ENCODE results near the gene BNIP5.

The BNIP5 gene

DNA sequence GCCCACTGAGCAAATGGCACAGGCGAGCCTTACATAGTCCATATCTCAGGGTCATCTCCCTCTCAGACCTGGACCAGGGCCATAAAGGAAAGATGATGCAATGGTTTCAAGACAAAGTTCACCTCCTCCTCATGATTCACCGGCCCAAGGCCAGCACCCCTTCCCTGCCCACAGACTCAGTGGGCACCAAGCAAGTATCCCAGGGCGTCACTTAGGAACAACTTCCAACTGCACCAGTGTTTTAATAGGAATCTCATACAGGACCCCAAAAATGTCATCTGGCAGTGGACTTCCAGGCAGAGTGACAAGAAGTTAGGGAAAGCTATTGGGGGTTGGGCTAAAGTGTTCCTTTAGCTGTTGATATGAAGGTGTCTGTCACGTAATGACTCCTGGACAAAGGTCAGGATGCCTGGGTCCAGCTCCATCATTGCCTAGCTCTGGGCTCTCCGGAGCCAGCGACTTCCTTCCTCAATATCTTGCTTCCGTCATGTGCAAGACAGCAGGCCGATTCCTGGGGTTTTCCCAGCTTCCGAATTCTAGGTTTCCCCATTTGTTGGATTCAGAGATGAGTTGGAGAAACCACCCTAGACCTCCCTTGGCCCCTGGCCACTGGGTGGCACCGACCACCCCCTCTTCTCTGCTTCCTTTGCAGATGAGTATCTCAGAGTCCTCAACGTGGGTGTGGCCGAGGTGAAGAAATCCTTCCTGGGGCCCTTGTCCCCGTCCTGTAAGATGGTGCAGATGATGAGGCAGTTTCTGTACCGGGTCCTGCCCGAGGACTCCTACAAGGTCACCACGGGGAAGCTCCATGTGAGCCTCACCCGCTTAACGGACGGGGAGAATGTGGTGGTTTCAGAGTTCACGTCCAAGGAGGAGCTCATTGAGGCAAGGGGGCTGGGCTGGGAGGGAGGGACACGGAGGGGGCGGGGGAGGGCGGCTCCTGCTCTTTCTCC lies 45.7 kb downstream of the BNIP5 start:
- DNase-seq = no peak

DNA sequence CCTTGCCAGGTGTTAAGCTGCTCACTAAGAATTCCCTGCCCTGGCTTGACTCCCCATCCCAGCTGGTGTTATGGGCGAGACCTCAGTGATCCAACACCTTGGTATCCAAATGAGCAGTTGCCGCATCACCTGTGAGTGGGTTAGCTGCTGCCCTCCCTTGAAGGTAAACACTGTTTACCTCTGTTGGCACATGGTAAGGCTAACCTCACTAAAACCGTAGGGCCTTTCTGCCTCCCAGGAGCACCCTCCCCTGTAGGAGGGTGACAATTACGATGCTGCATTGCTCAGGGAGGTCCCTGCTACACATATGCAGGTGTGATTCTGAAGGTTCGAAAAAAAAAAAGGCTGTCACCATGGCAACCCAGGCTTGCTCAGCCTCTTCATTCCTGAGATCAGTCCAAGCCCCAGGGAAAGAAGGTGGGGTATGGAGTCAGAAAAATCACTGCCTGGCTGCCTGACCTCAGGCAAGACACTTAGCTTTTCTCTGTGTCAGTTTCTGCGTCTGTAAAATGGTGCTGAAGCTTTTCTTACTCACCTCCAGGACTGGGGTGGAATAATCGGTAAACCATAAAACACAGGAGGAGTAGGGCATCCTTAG lies 47.3 kb downstream of the BNIP5 start:
- no peak for DNase-seq

DNA sequence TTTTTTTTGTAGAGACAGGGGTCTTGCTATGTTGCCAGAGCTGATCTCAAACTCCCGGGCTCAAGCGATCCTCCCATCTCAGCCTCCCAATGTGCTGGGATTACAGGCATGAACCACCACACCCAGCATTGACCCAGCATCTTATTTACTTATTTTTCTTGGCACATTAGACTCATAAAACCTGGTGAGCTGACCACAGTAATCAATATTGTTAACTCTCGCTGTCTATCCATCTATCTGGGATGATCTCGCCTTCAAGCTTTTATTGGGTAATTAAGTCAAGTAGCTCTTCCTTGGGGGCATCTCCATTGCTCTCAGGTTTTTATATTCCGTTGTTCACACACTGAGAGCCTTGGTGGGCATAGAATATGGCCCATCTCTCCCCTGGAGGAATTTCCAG lies 49.8 kb downstream of the BNIP5 start:
- DNase-seq = no peak

DNA sequence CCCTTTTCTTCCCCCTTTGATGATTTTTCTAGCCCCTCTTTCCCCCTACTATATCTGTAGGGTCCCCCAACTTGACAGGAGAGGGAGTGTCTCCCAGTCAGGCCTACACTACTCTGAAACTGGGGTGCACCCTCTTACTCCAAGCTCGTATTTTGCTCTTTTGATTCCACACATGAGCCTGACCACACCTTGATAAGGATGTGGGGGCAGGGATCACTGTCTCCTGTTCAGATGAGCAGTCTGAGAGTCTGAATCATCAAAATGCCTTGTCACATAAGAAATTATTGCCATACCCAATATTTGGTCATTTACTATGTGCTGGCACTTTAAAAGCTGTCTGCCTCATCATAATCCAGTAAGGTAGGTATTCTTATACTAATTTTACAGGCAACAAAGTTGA lies 50.9 kb downstream of the BNIP5 start:
- DNase-seq = no peak

DNA sequence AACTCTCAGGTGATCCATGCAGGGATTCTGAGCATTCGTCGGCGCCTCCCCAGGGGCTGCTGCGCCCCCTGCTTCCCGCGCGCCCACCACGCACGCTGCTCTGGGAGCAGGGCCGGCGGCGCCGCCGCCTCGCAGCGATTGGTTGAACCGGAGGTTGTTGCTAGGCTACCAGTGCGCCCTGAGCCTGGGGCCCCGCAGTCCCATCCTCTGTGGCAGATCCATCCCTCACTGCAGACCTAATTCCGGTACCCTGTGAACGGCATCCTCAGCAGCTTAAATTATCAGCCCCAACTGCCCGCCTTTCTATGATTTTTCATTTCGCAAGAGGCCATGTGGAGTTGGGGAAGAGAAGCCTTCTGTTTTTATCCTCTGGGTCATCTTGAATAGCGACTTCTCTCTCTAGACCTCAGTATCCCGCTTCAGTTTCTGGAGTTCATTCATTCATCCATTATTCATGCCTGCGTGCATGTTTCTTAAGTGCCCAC lies 51.5 kb downstream of the BNIP5 start:
- DNase-seq = no peak

DNA sequence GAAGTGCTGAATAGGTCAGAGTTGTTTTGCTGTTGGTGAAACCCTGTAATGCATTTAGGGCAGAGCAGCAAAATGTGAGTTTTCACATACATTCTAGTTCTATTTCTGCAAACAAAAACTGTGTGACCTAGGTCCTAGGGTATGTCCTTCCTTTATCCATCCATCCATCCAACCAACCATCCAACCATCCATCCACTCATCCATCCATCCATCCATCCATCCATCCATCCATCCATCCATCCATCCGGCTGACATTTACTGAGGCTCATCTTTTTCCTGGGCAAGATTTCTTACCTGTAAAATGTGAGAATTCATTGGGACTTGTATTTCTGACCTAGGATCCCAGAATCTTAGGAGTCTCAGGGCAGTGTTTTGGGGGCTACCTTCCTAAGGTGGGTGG lies 52.3 kb downstream of the BNIP5 start:
- DNase-seq = no peak

DNA sequence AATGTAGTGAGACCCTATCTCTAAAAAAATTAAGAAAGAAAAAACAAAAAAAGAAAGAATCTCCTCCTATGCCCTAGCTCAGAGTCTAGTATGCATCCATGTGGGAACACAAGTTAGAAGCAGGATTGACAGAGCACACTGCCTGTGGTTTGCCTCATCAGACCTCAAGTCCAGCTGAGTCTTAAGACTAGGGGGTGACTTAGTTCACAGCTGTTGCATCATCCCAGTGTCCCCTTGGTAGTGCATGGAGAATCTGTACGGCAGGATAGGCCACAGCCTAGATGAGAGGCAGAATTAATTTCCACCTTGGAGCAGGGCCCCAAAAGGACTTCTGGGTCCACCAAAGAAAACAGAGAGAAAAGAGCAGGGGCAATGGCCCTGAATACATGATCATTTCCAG lies 53.1 kb downstream of the BNIP5 start:
- DNase-seq = no peak

DNA sequence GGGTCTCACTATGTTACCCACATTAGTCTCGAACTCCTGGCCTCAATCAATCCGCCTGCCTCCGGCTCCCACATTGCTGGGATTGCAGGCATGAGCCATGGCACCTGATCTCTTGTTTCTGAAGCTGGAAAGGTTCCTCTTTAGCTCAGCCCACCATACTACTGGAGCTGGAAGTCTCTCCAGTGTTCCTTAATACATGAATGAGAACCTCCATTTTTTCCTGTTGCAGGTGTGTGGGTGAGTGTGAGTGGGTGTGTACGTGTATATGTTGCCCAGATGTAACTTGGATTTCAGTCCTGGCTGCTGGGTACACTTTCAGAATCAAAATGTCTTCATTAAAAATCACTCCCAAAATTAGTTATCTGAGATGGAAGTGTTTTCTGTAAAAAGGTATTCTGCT lies 55.7 kb downstream of the BNIP5 start:
- DNase-seq = no peak

DNA sequence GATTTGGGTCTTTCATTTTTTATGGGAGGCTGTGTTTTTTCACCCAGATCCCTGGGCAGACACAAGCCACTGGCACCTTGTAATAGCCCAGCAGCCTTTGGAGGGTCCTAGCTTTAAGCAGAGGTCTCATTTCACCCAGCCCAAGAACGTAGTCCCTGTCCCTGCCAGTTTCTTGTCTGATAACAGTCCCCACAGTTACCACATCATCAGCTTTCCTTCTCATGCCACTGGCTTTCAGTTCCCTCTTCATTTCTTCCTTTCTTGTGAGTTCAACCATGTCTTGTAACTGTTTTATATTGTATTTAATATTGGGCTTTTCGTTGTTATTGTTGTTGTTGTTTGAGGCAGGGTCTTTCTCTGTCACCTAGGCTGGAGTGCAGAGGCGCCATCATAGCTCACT lies 56.2 kb downstream of the BNIP5 start:
- no peak for DNase-seq

DNA sequence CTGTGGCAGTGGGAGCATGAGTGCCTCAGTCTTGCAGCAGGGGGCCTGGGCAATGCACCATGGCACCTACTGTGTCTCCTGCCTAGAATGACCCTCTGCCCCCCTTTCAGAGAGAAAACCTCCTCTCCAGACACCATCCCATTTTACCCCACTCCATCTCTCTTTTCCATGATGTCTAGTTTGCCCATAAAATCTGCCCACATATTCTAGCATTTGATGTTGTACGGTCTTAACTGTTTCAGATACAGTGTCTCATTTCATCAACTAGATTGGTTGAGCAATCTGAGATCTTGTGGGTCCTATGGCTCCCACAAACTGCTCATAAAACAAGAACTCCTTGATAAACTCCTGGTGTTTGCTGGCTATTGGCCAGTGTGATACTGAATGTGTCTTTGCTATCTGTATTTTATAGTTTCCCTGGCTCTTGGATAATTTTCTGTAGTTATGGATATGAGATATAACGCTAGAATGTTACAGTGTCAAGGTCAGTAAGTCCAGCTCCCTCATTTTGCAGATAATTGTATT lies 58.7 kb downstream of the BNIP5 start:
- no peak for DNase-seq

DNA sequence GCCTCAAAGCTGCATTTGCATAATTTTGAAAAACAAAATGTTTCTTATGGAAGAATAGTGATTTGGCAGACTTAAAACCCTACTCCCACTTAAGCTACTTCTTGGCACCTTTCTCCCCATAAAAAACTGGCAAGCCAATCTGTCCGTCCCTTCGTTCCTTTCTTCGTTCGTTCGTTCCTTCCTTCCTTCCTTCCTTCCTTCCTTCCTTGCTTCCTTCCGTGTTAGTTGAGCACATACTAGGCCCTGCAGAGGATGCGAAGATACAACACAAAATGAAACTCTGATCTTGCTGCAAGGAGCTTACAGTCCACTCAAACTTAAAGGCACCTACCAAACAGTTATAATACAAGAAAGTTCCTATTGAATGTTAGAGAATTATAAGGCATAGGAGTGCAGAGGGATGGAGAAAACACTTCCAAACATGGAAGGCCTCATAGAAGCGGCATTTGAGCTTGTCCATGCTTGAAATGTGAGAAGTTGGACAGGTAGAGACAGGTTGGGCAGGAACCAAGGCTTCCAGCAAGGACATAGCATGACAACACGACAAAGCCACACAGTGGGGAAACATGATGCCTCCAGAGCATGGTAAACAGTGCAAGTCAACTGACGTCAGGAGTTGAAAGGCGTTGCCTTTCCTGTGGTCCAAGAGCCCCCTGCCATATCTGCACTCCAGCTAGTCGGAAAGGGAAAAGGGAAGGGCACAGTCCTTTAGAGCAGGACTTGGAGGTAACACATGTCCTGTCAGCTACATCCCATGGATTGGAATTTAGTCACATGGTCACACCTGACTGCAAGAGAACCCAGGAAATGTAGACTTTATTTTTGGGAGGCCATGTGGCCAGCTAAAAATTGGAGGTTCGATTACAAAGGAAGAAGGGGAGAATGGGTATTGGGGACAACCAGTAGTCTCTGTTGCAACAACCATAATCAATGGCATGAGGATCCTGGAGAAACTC lies 59.8 kb downstream of the BNIP5 start:
- DNase-seq = no peak

DNA sequence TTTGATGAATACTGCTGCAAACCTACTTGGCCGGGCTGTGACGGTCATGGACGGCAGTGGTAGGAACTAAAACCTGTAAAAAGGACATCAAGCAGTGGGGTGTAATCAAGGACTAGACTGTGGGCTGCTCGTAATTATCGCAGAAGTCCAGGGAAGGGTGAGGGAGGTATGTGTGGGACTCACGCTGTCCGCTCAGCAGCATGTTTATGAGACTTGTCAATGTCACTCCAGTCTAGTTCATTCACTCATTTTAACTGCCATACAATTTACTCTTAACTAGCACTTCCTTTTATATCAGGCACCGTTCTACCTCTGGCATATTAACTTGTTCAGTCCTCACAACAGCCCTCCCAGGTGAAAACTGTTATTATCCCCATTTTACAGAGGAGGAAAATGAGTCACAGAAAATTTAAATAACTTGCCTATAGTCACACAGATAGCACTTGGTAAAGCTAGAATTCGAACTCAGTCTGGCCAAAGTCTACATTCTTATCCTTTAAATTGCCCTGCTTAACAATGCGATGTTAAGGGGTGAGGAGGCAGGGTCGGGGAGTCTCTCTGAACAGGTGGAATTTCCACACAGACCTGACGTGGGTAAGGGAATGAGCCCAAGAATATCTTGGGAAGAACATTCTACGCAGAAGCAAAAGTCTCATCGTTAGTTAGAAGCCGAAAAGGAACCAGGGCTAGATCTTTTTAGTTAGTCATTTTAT lies 62.7 kb downstream of the BNIP5 start:
- no peak for DNase-seq

DNA sequence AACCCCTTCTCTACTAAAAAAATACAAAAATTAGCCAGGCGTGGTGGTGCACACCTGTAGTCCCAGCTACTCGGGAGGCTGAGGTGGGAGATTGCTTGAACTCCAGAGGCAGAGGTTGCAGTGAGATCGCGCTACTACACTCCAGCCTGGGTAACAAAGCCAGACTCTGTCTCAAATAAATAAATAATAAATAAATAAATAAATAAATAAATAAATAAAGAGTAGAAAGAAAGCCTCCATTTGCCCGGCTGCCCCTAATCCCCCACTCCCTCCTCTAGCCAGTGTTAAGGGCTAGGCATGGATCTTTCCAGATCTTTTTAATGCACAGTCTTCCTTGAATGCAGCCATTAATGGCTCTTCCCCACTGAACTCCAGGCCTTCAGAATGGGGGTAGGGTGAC lies 63.6 kb downstream of the BNIP5 start:
- DNase-seq = no peak

DNA sequence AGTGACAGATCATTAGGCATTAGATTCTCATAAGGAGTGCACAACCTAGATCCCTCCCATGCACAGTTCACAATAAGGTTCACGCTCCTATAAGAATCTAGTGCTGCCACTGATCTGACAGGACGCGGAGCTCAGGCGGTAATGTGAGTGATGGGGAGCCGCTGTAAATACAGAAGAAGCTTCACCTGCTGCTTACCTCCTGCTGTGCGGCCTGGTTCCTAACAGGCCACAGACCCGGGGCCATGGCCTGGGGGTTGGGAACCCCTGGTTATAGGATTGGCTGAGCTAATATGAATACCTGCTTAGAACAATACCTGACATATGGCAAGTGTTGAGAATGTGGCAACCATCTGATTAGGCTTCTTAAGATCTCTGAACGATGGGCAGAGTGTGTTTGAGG lies 64.5 kb downstream of the BNIP5 start:
- no peak for DNase-seq

DNA sequence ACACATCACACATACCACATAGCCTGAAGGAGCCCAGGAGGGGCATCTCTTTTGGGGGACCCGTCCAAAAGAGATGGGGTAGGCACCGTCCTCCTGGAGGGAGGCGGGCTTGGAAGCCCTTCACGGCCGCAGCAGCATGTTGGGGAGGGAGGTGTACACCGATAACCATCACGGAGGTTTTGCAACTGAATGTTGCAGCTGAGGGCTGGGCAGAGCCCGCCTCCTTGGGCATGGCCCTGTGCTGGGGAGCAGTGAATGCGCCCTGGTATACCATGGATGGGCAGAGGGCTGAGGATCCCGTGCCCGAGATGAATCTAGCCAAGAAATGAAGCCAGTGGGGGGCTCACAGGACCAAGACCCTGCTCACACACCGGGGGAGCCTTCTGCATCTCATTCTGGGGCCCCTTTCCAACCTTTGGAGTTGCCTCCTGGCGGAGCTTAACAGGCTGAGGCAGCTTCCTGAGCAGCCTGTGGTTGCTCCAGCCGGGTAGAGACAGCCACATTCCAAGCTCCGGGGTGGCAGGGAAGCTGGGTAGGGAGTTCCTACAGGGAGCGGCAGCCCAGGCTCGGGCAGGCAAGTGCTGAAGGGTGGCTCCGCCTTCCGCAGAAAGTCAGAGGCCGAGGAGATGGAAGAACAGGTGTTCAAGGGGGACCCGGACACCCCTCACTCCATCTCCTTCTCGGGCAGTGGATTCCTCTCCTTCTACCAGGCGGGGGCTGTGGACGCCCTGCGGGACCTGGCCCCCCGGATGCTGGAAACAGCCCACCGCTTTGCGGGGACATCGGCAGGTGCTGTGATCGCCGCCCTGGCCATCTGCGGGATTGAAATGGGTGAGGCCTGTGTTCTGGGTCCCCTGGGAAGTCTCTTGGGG lies 66.6 kb downstream of the BNIP5 start, which contains the start of gene PNPLA1:
Gene PNPLA1 (plus strand): TSS at position 227 of the 872 bp plus-strand sequence. CDS start 400 bp downstream, at position 627.
- DNase-seq = no peak

DNA sequence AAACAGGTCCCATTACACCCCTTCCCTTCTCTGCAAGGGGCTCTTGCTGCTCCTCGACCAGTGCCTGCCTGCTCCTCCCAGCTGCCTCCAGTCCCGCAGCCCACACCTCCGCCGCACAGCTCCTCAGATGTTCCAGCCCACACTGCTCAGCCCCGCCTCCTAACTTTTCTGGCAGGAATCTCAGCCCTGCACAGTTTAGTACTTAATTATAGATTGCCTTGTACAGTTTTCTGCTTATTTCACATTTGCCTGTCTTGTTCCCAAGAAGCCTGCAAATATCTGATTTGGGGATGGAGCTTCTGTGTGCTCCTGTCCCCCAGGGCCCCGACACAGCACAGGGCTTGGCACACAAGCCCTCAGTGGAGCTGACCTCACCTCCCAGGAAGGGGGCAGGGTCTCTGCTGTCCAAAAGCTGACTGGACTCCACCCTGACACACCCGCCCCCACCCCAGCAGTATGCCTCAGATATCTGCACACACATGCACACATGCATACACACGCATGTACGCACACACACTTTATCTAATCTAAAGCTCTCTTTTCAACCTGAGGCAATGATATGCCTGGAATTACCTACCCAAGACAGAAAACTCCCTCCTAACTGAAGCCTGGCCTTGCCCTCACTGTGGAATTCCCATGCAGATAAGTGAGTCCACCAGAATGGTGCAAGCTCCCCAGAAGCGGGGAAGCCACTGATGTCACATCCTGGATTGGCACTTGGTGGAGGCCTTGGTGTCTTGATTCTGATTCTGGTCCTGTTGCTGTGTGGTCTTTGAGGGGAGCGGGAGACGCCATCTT lies 68.0 kb downstream of the BNIP5 start:
- DNase-seq = no peak

DNA sequence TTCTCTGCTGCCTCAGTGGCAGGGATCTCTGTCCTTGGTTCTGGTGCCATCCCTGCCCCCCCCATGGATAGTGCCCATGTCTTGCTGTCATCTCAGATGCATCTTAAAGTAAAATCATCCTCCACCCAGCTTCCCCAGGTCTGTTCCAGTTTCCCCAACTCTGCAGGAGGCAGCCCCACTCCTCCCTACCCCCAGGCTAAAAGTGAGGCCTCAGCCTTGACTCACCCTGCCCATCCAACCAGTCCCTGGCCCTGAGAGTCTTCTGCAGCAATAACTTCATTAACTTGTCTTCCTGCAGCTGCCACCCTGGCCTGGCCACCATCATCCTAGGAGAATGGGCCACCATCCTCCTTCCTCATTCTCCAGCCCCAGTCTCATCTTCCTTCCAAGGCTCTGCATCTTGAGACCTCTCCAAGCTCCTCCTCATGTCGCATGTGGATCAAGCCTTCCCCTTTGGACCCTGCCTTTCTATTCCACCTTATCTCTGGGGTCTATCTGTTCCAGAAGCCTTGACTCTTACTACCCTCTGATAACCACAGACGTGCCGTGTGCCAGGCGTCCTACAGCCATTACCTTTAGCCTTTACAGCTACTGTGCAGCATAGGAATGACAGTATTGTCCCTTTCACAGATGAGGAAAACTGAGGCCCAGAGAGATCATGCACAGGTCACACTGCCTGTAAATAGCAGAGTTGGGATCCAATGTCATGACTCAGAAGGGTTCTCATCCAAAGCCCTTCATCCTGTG lies 68.8 kb downstream of the BNIP5 start:
- DNase-seq = no peak

DNA sequence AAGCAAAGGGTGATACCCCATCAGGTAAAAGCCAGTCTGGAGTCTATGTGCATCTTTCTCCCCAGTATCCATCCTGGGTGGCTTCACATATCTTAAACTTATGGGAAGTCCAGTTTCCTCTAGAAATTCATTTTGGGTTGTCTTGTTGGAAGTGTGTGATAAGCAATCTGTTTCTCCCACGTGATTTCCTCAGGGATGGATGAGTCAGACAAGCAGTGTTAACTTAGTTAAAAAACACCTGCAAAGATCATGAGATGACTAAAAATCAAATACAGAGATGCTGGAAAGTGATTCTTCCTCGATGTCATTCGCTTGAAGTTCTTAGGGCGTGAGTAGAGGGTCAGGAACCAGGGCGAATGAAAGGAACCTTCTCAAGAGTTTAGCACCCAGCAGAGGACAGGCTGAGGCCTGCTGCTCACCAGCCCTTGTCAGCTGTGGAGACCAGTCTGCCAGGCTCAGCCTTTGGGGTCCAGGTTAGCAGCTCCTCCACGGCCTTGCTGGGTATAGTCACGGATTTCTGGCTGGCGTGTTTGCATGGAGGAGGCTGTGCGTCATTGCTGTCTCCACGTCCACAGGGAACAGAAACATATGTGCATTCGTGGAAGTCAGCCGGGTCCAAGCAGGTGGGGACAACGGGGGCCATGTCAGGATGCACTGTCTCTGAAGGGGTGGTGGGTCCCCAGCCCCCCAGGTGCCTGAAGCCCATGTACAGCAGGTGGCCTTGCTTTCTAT lies 69.6 kb downstream of the BNIP5 start:
- DNase-seq = no peak

Measured in activated CD8-positive, alpha-beta memory T cell treated with anti-CD3 and anti-CD28 coated beads, Interleukin-2, amount 50 U/mL, for 4 hours (primary cell).